HG03139 (cell line): ENCODE results near the gene DIAPH3.

Source experiments
- ATAC-seq: cut with Tn5 transposase; IDR thresholded peaks from one replicate; pipeline ENCODE4 v1.9.1; 2021; ENCODE audit not compliant: unreplicated experiment

The DIAPH3 gene

GRCh38 chr13:60152904-60153303, 10.8 kb downstream of the DIAPH3 start:
- no peak for ATAC-seq

- no peak for ATAC-seq
These were observed 11.6 kb downstream of the DIAPH3 start for GRCh38 chr13:60152114-60152513.

- no peak for ATAC-seq
These were observed 13.2 kb downstream of the DIAPH3 start for GRCh38 chr13:60150538-60150937.

GRCh38 chr13:60148918-60149317, 14.8 kb downstream of the DIAPH3 start:
- ATAC-seq, result no peak

DNA sequence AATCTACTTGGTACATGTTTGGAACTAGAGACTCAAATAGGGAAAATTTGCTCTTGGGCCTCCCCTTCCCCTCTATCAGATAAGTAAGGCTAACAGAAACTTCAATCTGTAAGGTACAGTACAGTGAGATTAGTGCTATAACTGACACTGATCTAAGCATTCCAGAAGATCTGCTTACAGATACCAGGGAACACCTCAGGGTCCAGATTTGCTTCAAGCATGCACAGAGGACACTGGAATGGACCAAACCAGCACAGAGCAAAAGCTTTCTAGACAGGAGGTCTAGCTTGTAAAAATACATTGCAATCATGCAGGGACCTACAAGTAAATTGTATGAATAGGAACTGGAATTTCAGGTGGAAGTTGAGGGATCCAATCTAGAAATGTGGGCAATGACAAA, 16.4 kb downstream of the DIAPH3 start:
- ATAC-seq, result no peak

DNA sequence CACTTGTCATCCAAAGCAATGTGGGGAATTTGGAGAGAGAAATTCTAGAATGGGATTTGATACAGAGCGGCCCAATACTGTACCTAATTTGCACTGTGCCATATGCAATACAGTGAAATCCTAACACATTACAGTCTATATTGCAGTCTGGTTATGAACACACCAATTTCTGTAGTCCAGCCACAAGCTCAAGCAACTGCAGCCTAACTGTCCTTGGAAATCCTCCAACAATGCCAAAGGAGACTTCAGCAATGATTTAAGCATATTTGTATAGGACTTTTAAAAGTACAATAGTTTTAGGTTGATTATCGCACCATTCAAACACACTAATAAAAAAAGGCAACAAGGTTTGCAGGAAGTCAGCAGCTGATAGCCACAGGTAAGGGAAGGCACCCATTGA, 17.3 kb downstream of the DIAPH3 start:
- ATAC-seq, result no peak

- ATAC-seq, result no peak
These were observed 20.0 kb downstream of the DIAPH3 start for GRCh38 chr13:60143775-60144174.

GRCh38 chr13:60139272-60139671, 24.5 kb downstream of the DIAPH3 start:
- no peak for ATAC-seq

- ATAC-seq, result no peak
These were observed 25.1 kb downstream of the DIAPH3 start for GRCh38 chr13:60138674-60139073.

DNA sequence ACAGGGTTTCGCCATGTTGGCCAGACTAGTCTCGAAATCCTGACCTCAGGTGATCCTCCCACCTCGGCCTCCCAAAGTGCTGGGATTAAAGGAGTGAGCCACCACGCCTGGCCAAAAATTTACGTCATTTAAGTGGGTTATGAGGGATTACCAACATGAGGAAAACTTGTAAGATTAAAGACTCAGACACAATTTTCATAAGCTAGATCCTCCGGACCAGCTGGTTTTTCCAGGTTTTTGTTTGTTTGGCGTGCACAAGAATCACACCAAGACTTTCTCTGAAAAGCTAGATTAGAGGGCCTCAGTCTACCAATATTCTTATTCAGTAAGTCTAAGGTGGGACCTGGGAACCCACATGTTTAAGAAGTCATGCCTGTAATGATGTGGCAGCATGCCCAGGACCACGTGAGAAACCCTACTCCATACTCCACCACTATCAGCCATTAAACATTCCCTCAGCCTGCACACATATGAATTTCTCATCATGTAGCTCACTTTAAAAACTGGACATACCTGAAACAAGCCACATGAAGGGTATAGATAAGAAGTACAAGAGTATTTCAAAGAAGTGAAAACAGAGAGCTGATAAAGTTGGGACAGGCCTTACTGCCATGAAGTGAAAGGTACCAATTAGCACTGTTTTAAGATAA, 25.7 kb downstream of the DIAPH3 start:
- no peak for ATAC-seq

GRCh38 chr13:60135344-60135743, 28.4 kb downstream of the DIAPH3 start:
- no peak for ATAC-seq

GRCh38 chr13:60134376-60134775, 29.4 kb downstream of the DIAPH3 start:
- ATAC-seq, result no peak

GRCh38 chr13:60121337-60121687, 42.4 kb downstream of the DIAPH3 start:
- ATAC-seq, result no peak

GRCh38 chr13:60120617-60121336, 43.0 kb downstream of the DIAPH3 start:
- ATAC-seq, result no peak

- no peak for ATAC-seq
These were observed 44.9 kb downstream of the DIAPH3 start for GRCh38 chr13:60118696-60119400.

GRCh38 chr13:60114499-60115028, 49.2 kb downstream of the DIAPH3 start:
- ATAC-seq, result no peak

DNA sequence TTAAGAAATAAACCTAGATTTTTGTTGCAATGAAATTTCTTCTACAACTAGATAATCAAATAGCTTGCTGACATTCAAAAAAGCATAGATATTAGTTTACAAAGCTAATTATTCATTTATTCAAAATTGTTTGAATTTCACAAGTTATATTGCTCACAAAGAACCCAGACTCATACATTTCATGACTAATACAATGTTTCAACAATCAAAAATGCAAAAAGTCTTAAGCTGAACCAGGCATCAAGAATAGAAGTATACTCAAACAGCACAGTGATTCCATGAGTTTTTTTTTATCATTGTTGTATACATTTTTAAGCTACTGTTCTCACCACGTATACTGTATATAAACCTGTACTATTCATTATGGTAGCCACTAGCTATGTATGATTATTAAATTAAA, 51.0 kb downstream of the DIAPH3 start:
- ATAC-seq, result no peak

GRCh38 chr13:60111691-60112090, 52.0 kb downstream of the DIAPH3 start:
- no peak for ATAC-seq

DNA sequence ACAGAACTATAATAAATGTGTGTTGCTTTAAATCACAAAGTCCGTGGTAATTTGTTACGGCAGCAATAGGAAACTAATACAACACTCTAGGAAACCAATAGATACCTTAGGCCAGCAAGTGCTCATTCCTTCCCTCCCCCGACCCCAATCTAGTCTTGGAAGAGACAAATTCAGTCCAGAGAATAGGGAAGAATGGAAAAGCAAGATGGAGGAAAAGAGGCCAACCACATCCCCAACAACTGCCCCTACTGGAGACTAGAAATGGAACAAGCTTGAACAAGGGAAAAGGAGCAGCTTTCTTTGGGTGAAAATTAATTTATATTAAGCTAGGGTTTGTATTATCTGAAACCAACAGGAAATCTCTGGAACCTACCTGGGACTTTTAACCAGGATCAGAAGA, 54.4 kb downstream of the DIAPH3 start:
- ATAC-seq, result no peak

- ATAC-seq, result no peak
These were observed 55.1 kb downstream of the DIAPH3 start for GRCh38 chr13:60108589-60108988.

GRCh38 chr13:60099631-60100420, 63.9 kb downstream of the DIAPH3 start:
- no peak for ATAC-seq
